ENCODE measurements around the gene USP24. TPM values are rescaled to one million over a fixed set of nuclear protein-coding genes. Genes with fewer than 3 reads are reported as not detected.

USP24 gene
- total RNA-seq: 10 to 100 TPM; 51.5 to 51.6 TPM
- 7.5 TPM for polyA plus RNA-seq

GRCh38 chr1:55215194-55216021 lies at the start of gene USP24:
Gene USP24, minus strand, starts transcription at chr1:55215364. Its CDS starts 251 bp downstream, at chr1:55215113.
- Histone ChIP-seq H3K4me1 (ENCODE audit: insufficient read depth, low read length) (peaks cover 62% of the 10 kb centered on the region), H3K36me3 (ENCODE audit: insufficient read depth, low read length) (no peaks in the 10 kb centered on the region), H3K4me3 (ENCODE audit: low read length) (peak within 1 kb of the TSS; percentile 59), H3K27ac (ENCODE audit: low read depth, low read length) (peak within 1 kb of the TSS; percentile 81), H3K27me3 (ENCODE audit: insufficient read depth, low read length, poor library complexity, severe bottlenecking) (no peaks in the 10 kb centered on the region), H3K9me3 (ENCODE audit: low read length) (no peaks in the 10 kb centered on the region)
- ChIA-PET CTCF (no interaction called here), POLR2A (interaction anchor here (1.1 kb wide), 2 partner anchors 10 to 67 kb away, joined by 3 to 4 read pairs; no protein-coding TSS in a partner anchor)
- Mint-ChIP-seq H3K4me1 (peaks cover 62 to 73% (median 67%) of the 10 kb centered on the region in 3 donors), H3K9me3 (no peaks in the 10 kb centered on the region), H3K27ac (peak within 1 kb of the TSS; percentile 96 to 100 (median 97)), H3K4me3 (peak within 1 kb of the TSS; percentile 93 to 99 (median 97)), H3K36me3 (peaks cover 0 to 15% (median 0%) of the 10 kb centered on the region in 3 donors), H3K27me3 (no peaks in the 10 kb centered on the region)
- peak; percentile 75 to 89 (median 84) for DNase-seq

GRCh38 chr1:55262822-55263221 lies 47.7 kb upstream of the USP24 start:
- Mint-ChIP-seq H3K9me3 (no peaks in the 10 kb centered on the region), H3K4me3 (no peak overlapping the region), H3K4me1 (peaks cover 6 to 10% (median 7%) of the 10 kb centered on the region in 3 donors), H3K27me3 (no peaks in the 10 kb centered on the region), H3K27ac (no peak overlapping the region), H3K36me3 (no peaks in the 10 kb centered on the region)
- Histone ChIP-seq H3K27me3 (ENCODE audit: insufficient read depth, low read length, poor library complexity, severe bottlenecking) (no peaks in the 10 kb centered on the region), H3K27ac (ENCODE audit: low read depth, low read length) (no peak overlapping the region), H3K4me3 (ENCODE audit: low read length) (no peak overlapping the region), H3K9me3 (ENCODE audit: low read length) (no peaks in the 10 kb centered on the region), H3K4me1 (ENCODE audit: insufficient read depth, low read length) (peaks cover 7% of the 10 kb centered on the region), H3K36me3 (ENCODE audit: insufficient read depth, low read length) (no peaks in the 10 kb centered on the region)
- DNase-seq: no peak
- CTCF ChIA-PET: no interaction called here
- POLR2A ChIA-PET: no interaction called here

GRCh38 chr1:55259911-55260609 lies 44.9 kb upstream of the USP24 start:
- H3K9me3 ChIP-seq (ENCODE audit: low read length): no peaks in the 10 kb centered on the region
- no peak overlapping the region for H3K4me3 ChIP-seq (ENCODE audit: low read length)
- Mint-ChIP-seq H3K4me3 (no peak overlapping the region), H3K27ac (no peak overlapping the region), H3K27me3 (no peaks in the 10 kb centered on the region), H3K36me3 (no peaks in the 10 kb centered on the region), H3K4me1 (peaks cover 11 to 15% (median 12%) of the 10 kb centered on the region in 3 donors), H3K9me3 (no peaks in the 10 kb centered on the region)
- no peak for DNase-seq
- ChIA-PET CTCF (interaction anchor here (1.8 kb wide), 1 partner anchor 13 kb away, joined by 3 read pairs; no protein-coding TSS in a partner anchor), POLR2A (no interaction called here)
- H3K4me1 ChIP-seq (ENCODE audit: insufficient read depth, low read length): peaks cover 10% of the 10 kb centered on the region
- H3K27ac ChIP-seq (ENCODE audit: low read depth, low read length): no peak overlapping the region
- no peaks in the 10 kb centered on the region for H3K36me3 ChIP-seq (ENCODE audit: insufficient read depth, low read length)
- no peaks in the 10 kb centered on the region for H3K27me3 ChIP-seq (ENCODE audit: insufficient read depth, low read length, poor library complexity, severe bottlenecking)

- peaks cover 10% of the 10 kb centered on the region for H3K4me1 ChIP-seq (ENCODE audit: insufficient read depth, low read length)
- POLR2A ChIA-PET: no interaction called here
- Mint-ChIP-seq H3K27me3 (no peaks in the 10 kb centered on the region), H3K4me3 (peak overlapping the region in 3 of 7 donors; percentile 2 to 48 (median 2)), H3K4me1 (peaks cover 11 to 15% (median 12%) of the 10 kb centered on the region in 3 donors), H3K9me3 (no peaks in the 10 kb centered on the region), H3K36me3 (no peaks in the 10 kb centered on the region), H3K27ac (peak overlapping the region; percentile 23 to 84 (median 74))
- no peaks in the 10 kb centered on the region for H3K9me3 ChIP-seq (ENCODE audit: low read length)
- peak; percentile 47 to 82 (median 73) for DNase-seq
- H3K36me3 ChIP-seq (ENCODE audit: insufficient read depth, low read length): no peaks in the 10 kb centered on the region
- no peak overlapping the region for H3K27ac ChIP-seq (ENCODE audit: low read depth, low read length)
- H3K27me3 ChIP-seq (ENCODE audit: insufficient read depth, low read length, poor library complexity, severe bottlenecking): no peaks in the 10 kb centered on the region
- CTCF ChIA-PET: interaction anchor here (0.9 kb wide), 1 partner anchor 109 kb away, joined by 3 read pairs; no protein-coding TSS in a partner anchor
- H3K4me3 ChIP-seq (ENCODE audit: low read length): no peak overlapping the region
Measured at GRCh38 chr1:55257958-55258357, 42.8 kb upstream of the USP24 start.

- H3K9me3 Mint-ChIP-seq: no peaks in the 10 kb centered on the region
- DNase-seq: no peak
- no peaks in the 10 kb centered on the region for H3K36me3 Mint-ChIP-seq
- H3K4me3 Mint-ChIP-seq: no peak overlapping the region
- Histone ChIP-seq H3K27me3 (ENCODE audit: insufficient read depth, low read length, poor library complexity, severe bottlenecking) (no peaks in the 10 kb centered on the region), H3K9me3 (ENCODE audit: low read length) (no peaks in the 10 kb centered on the region), H3K4me1 (ENCODE audit: insufficient read depth, low read length) (peaks cover 10% of the 10 kb centered on the region), H3K36me3 (ENCODE audit: insufficient read depth, low read length) (no peaks in the 10 kb centered on the region), H3K27ac (ENCODE audit: low read depth, low read length) (no peak overlapping the region), H3K4me3 (ENCODE audit: low read length) (no peak overlapping the region)
- peaks cover 11 to 15% (median 12%) of the 10 kb centered on the region in 3 donors for H3K4me1 Mint-ChIP-seq
- peak overlapping the region in 1 of 8 donors; percentile 17 for H3K27ac Mint-ChIP-seq
- ChIA-PET POLR2A (no interaction called here), CTCF (interaction anchor here (0.6 kb wide), 1 partner anchor 22 kb away, joined by 3 read pairs; no protein-coding TSS in a partner anchor)
- H3K27me3 Mint-ChIP-seq: no peaks in the 10 kb centered on the region
Measured at GRCh38 chr1:55255901-55256300, 40.7 kb upstream of the USP24 start.

- H3K9me3 Mint-ChIP-seq: no peaks in the 10 kb centered on the region
- H3K9me3 ChIP-seq (ENCODE audit: low read length): no peaks in the 10 kb centered on the region
- no peak overlapping the region for H3K27ac ChIP-seq (ENCODE audit: low read depth, low read length)
- ChIA-PET POLR2A (interaction anchor here (0.6 kb wide), 1 partner anchor 20 kb away, joined by 5 read pairs; no protein-coding TSS in a partner anchor), CTCF (no interaction called here)
- no peaks in the 10 kb centered on the region for H3K27me3 Mint-ChIP-seq
- no peaks in the 10 kb centered on the region for H3K27me3 ChIP-seq (ENCODE audit: insufficient read depth, low read length, poor library complexity, severe bottlenecking)
- H3K4me3 Mint-ChIP-seq: no peak overlapping the region
- peaks cover 7% of the 10 kb centered on the region in 3 donors for H3K4me1 Mint-ChIP-seq
- peaks cover 6% of the 10 kb centered on the region for H3K4me1 ChIP-seq (ENCODE audit: insufficient read depth, low read length)
- no peak overlapping the region for H3K4me3 ChIP-seq (ENCODE audit: low read length)
- no peak overlapping the region for H3K27ac Mint-ChIP-seq
- DNase-seq: no peak
- H3K36me3 Mint-ChIP-seq: no peaks in the 10 kb centered on the region
- no peaks in the 10 kb centered on the region for H3K36me3 ChIP-seq (ENCODE audit: insufficient read depth, low read length)
Measured at GRCh38 chr1:55252942-55253589, 37.9 kb upstream of the USP24 start.

- Histone ChIP-seq H3K36me3 (ENCODE audit: insufficient read depth, low read length) (no peaks in the 10 kb centered on the region), H3K4me3 (ENCODE audit: low read length) (no peak overlapping the region), H3K4me1 (ENCODE audit: insufficient read depth, low read length) (no peaks in the 10 kb centered on the region), H3K27ac (ENCODE audit: low read depth, low read length) (no peak overlapping the region), H3K27me3 (ENCODE audit: insufficient read depth, low read length, poor library complexity, severe bottlenecking) (no peaks in the 10 kb centered on the region), H3K9me3 (ENCODE audit: low read length) (no peaks in the 10 kb centered on the region)
- Mint-ChIP-seq H3K36me3 (no peaks in the 10 kb centered on the region), H3K27ac (no peak overlapping the region), H3K27me3 (peaks cover 0 to 5% of the 10 kb centered on the region in 2 donors), H3K9me3 (no peaks in the 10 kb centered on the region), H3K4me3 (no peak overlapping the region), H3K4me1 (no peaks in the 10 kb centered on the region)
- CTCF ChIA-PET: no interaction called here
- POLR2A ChIA-PET: no interaction called here
- DNase-seq: no peak
Measured at GRCh38 chr1:55250399-55251075, 35.4 kb upstream of the USP24 start.

Measured in CD8-positive, alpha-beta memory T cell (primary cell).